B cell (primary cell): ENCODE results near the gene SUGCT. TPM values are rescaled to one million over a fixed set of nuclear protein-coding genes. Genes with fewer than 3 reads are reported as not detected.

Source experiments
- ATAC-seq: fragments of 200-7000 bp; cut with Tn5 transposase; one replicate; pipeline ENCODE4 v1.10.0; 2021; ENCODE audit warnings: low read depth, mild to moderate bottlenecking, moderate number of reproducible peaks, moderate library complexity
- CTCF ChIA-PET: fragments of 350-600 bp; sonication (Branson Sonifier 250); formaldehyde crosslinking; loops from one replicate; lab custom pipeline; 2021; ENCODE audit warnings: antibody characterized with exemption, inconsistent platforms; lab: Charles Lee
- POLR2A ChIA-PET: fragments of 350-600 bp; sonication (Branson Sonifier 250); formaldehyde crosslinking; loops from one replicate; lab custom pipeline; 2021; ENCODE audit warnings: antibody characterized with exemption; lab: Charles Lee
- DNase-seq: peaks from one replicate; pipeline ENCODE4 v3.0.0; 2013
- H2AFZ ChIP-seq: 2 replicates; pipeline ENCODE4 v1.6.1; 2012; ENCODE audit warnings: mild to moderate bottlenecking, low read depth, low read length; ENCODE audit not compliant: insufficient read depth, poor library complexity, severe bottlenecking
- H3K27ac ChIP-seq, 2 donors: 1 replicate in 1 of 2; 2 replicates in 1 of 2; pipeline ENCODE4 v1.5.1; 2012 to 2013; ENCODE audit warnings: low read length in 2 of 2, mild to moderate bottlenecking in 2 of 2, moderate library complexity in 1 of 2
- H3K27me3 ChIP-seq, 4 experiments: fragments of 200-600 bp in 1 of 4; sonication (generic) in 1 of 4; replicated peaks in 1 of 4; 1 replicate in 2 of 4; 2 replicates in 2 of 4; pipeline versions ENCODE4 v1.6.1 to v1.7.0; 2013 to 2016; ENCODE audit warnings: low read length in 3 of 4, mild to moderate bottlenecking in 2 of 4, mixed read lengths in 1 of 4, moderate library complexity in 1 of 4; ENCODE audit not compliant: insufficient read depth in 4 of 4, control insufficient read depth in 3 of 4; ENCODE audit errors: control extremely low read depth in 1 of 4
- H3K36me3 ChIP-seq, 2 experiments: replicated peaks in 1 of 2; 1 replicate in 1 of 2; 2 replicates in 1 of 2; pipeline versions ENCODE4 v1.6.1 to v1.7.1; 2013; ENCODE audit warnings: low read length in 1 of 2; ENCODE audit not compliant: insufficient read depth in 2 of 2, control insufficient read depth in 1 of 2; ENCODE audit errors: control extremely low read depth in 1 of 2, extremely low read depth in 1 of 2
- H3K4me1 ChIP-seq, 2 donors: fragments of 200-600 bp in 1 of 2; sonication (generic) in 1 of 2; 1 replicate in 1 of 2; 2 replicates in 1 of 2; pipeline versions ENCODE4 v1.5.1 to v1.6.1; 2013 to 2017; ENCODE audit warnings: low read length in 2 of 2; ENCODE audit not compliant: control insufficient read depth in 2 of 2, insufficient read depth in 2 of 2
- H3K4me2 ChIP-seq: replicated peaks from 2 replicates; pipeline ENCODE3; 2012; ENCODE audit warnings: mild to moderate bottlenecking, low read depth, low read length; ENCODE audit not compliant: poor library complexity, severe bottlenecking
- H3K4me3 ChIP-seq, 5 experiments: fragments of 200-600 bp in 1 of 5; sonication (generic) in 1 of 5; 1 replicate in 3 of 5; 2 replicates in 2 of 5; pipeline versions ENCODE4 v1.5.1 to v1.7.0; 2011 to 2016; ENCODE audit warnings: low read length in 4 of 5, mild to moderate bottlenecking in 4 of 5, low read depth in 2 of 5, control low read depth in 1 of 5, moderate library complexity in 1 of 5; ENCODE audit not compliant: insufficient read depth in 1 of 5; ENCODE audit errors: control extremely low read depth in 1 of 5, extremely low read depth in 1 of 5
- H3K79me2 ChIP-seq: fragments of 200-600 bp; sonication (generic); one replicate; pipeline ENCODE4 v1.6.0; 2016; ENCODE audit warnings: low read length; ENCODE audit not compliant: control insufficient read depth, insufficient read depth
- H3K9ac ChIP-seq: fragments of 200-600 bp; sonication (generic); 2 replicates; pipeline ENCODE4 v1.6.1; 2017; ENCODE audit warnings: mild to moderate bottlenecking, low read length, moderate library complexity
- H3K9me3 ChIP-seq, 3 donors: one replicate each; pipeline versions ENCODE4 v1.6.1 to v1.7.1; 2013; ENCODE audit warnings: low read length in 2 of 3; ENCODE audit not compliant: control insufficient read depth in 2 of 3, insufficient read depth in 1 of 3; ENCODE audit errors: control extremely low read depth in 1 of 3
- H4K20me1 ChIP-seq: 2 replicates; pipeline ENCODE4 v1.6.0; 2012; ENCODE audit warnings: mild to moderate bottlenecking, low read length; ENCODE audit not compliant: insufficient read depth, control insufficient read depth, poor library complexity, severe bottlenecking
- H3K27ac Mint-ChIP-seq: one replicate; pipeline ENCODE4 v1.8.0; 2021; ENCODE audit warnings: mixed read lengths
- H3K27me3 Mint-ChIP-seq: one replicate; pipeline ENCODE4 v1.8.0; 2021; ENCODE audit warnings: mixed read lengths
- H3K4me1 Mint-ChIP-seq: one replicate; pipeline ENCODE4 v1.8.0; 2021; ENCODE audit warnings: mixed read lengths
- H3K4me3 Mint-ChIP-seq: one replicate; pipeline ENCODE4 v1.8.0; 2021; ENCODE audit warnings: mixed read lengths
- H3K9me3 Mint-ChIP-seq: one replicate; pipeline ENCODE4 v1.8.0; 2022; ENCODE audit warnings: mixed read lengths; ENCODE audit not compliant: insufficient read depth
- EZH2 ChIP-seq: IDR thresholded peaks from 2 replicates; pipeline ENCODE4 v1.6.1; 2012; ENCODE audit warnings: borderline replicate concordance, low read depth, mild to moderate bottlenecking, moderate library complexity, low read length; ENCODE audit not compliant: insufficient read depth, poor library complexity, severe bottlenecking
- WGBS: methylation state at CpG from one replicate; pipeline ENCODE4 v1.1.5; 2013; ENCODE audit warnings: missing lambda C conversion rate; ENCODE audit not compliant: insufficient coverage; 5-methylcytosine and 5-hydroxymethylcytosine counted together
- intact Hi-C: fragments of 100-400 bp; cut with micrococcal nuclease; formaldehyde crosslinking; loops from one replicate; pipeline ENCODE4 v1.10.0; 2022
- polyA plus RNA-seq: library from polyadenylated mRNA; depleted of rRNA; stranded (reverse); fragments of >200 nt; gene quantifications from 2 replicates; pipeline ENCODE4 v1.2.3, GENCODE V29; 2012
- total RNA-seq, 2 donors: library from RNA; stranded (reverse); fragments of 120-200 nt in 1 of 2; gene quantifications; 1 replicate in 1 of 2; 2 replicates in 1 of 2; pipeline versions ENCODE4 v1.2.3 to v1.2.4, GENCODE V29; 2013 to 2022
- TF ChIP-seq, protein P1 (sequence below): fragments of 200-600 bp; IDR thresholded peaks from one replicate; pipeline ENCODE4 v1.8.0; 2022; ENCODE audit warnings: antibody characterized with exemption, mild to moderate bottlenecking

The SUGCT gene
- total and polyA plus RNA-seq, 2 donors (not counting 1 experiment from before 2014, with no cell fraction given), result 0.19 to 0.86 TPM

- ChIA-PET CTCF (no interaction called here), POLR2A (no interaction called here)
- no peak for ATAC-seq
- no peaks in the 10 kb centered on the region for H3K9me3 Mint-ChIP-seq
- 100% methylated on average over 2 of the region's 2 CpGs for WGBS
- H3K36me3 ChIP-seq, result no peaks in the 10 kb centered on the region
- H3K4me1 Mint-ChIP-seq, result no peaks in the 10 kb centered on the region
- H3K27ac Mint-ChIP-seq, result no peak overlapping the region
- no peak for TF ChIP-seq EZH2
- TF ChIP-seq, protein P1, sequence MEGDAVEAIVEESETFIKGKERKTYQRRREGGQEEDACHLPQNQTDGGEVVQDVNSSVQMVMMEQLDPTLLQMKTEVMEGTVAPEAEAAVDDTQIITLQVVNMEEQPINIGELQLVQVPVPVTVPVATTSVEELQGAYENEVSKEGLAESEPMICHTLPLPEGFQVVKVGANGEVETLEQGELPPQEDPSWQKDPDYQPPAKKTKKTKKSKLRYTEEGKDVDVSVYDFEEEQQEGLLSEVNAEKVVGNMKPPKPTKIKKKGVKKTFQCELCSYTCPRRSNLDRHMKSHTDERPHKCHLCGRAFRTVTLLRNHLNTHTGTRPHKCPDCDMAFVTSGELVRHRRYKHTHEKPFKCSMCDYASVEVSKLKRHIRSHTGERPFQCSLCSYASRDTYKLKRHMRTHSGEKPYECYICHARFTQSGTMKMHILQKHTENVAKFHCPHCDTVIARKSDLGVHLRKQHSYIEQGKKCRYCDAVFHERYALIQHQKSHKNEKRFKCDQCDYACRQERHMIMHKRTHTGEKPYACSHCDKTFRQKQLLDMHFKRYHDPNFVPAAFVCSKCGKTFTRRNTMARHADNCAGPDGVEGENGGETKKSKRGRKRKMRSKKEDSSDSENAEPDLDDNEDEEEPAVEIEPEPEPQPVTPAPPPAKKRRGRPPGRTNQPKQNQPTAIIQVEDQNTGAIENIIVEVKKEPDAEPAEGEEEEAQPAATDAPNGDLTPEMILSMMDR, result no peak
- no peaks in the 10 kb centered on the region for H3K27me3 Mint-ChIP-seq
- H3K4me1 ChIP-seq, result no peaks in the 10 kb centered on the region
- H3K9ac ChIP-seq, result no peak overlapping the region
- H3K4me3 ChIP-seq, result no peak overlapping the region
- no peaks in the 10 kb centered on the region for H3K79me2 ChIP-seq
- H4K20me1 ChIP-seq, result no peaks in the 10 kb centered on the region
- intact Hi-C loops, result no loop called here
- H3K4me2 ChIP-seq, result no peak overlapping the region
- no peak overlapping the region for H3K27ac ChIP-seq
- H3K27me3 ChIP-seq, result no peaks in the 10 kb centered on the region
- DNase-seq, result no peak
- no peak overlapping the region for H3K4me3 Mint-ChIP-seq
- no peak overlapping the region for H2AFZ ChIP-seq
- H3K9me3 ChIP-seq, result no peaks in the 10 kb centered on the region
These were observed 477.5 kb downstream of the SUGCT start for GRCh38 chr7:40612298-40612697.

DNA sequence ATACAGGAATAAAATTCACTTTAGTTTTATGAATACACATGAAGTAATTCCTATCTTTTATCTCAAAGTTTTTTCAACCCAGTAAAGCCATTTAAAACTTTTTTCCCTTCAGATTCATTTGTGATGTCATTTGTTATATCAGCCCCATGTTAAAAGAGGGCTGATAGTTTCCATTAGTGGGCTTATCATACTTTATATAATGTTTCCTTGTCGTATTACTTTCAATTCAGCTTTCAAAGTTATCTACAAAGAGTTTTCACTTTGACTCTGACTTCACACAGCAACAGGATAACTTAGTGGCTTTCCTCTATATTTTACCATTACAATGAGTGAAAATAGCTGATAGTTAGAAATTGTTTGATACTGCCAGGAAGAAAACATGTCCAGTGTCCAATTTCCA is 484.8 kb downstream of the SUGCT start:
- H3K9me3 Mint-ChIP-seq, result no peaks in the 10 kb centered on the region
- no peaks in the 10 kb centered on the region for H3K4me1 Mint-ChIP-seq
- no peaks in the 10 kb centered on the region for H3K79me2 ChIP-seq
- no peak overlapping the region for H2AFZ ChIP-seq
- no peak overlapping the region for H3K4me2 ChIP-seq
- H3K27ac ChIP-seq, result no peak overlapping the region
- no peaks in the 10 kb centered on the region for H3K27me3 ChIP-seq
- TF ChIP-seq EZH2, result no peak
- TF ChIP-seq, protein P1, result no peak
- no peaks in the 10 kb centered on the region for H4K20me1 ChIP-seq
- no peak for DNase-seq
- no CpG with 5 or more reads among the region's 1 CpG for WGBS
- no peak overlapping the region for H3K4me3 ChIP-seq
- no peak overlapping the region for H3K9ac ChIP-seq
- no peak overlapping the region for H3K27ac Mint-ChIP-seq
- H3K4me3 Mint-ChIP-seq, result no peak overlapping the region
- H3K4me1 ChIP-seq, result no peaks in the 10 kb centered on the region
- peaks cover 4% of the 10 kb centered on the region for H3K27me3 Mint-ChIP-seq
- no peaks in the 10 kb centered on the region for H3K36me3 ChIP-seq
- ChIA-PET POLR2A (no interaction called here), CTCF (no interaction called here)
- no peak for ATAC-seq
- no peaks in the 10 kb centered on the region for H3K9me3 ChIP-seq
- intact Hi-C loops, result no loop called here
